H9 (cell line): ENCODE data around the gene SFRP5. TPM values are rescaled to one million over a fixed set of nuclear protein-coding genes. Genes with fewer than 3 reads are reported as not detected.

Experiments used
- DNase-seq: peaks from one replicate; pipeline ENCODE4 v3.0.0-alpha.2; 2017
- H2AFZ ChIP-seq: one replicate; pipeline ENCODE4 v1.6.1; 2013; ENCODE audit warnings: mild to moderate bottlenecking, low read length, control low read depth, moderate library complexity
- H2AK5ac ChIP-seq: 2 replicates; pipeline ENCODE4 v1.6.1; 2013; ENCODE audit warnings: low read length, control low read depth, mixed read lengths; ENCODE audit not compliant: insufficient read length
- H2BK120ac ChIP-seq: one replicate; pipeline ENCODE4 v1.6.1; 2013; ENCODE audit warnings: low read depth, mild to moderate bottlenecking, low read length, control low read depth, inconsistent platforms; ENCODE audit not compliant: poor library complexity, severe bottlenecking
- H2BK12ac ChIP-seq: 2 replicates; pipeline ENCODE4 v1.6.1; 2013; ENCODE audit warnings: low read length, control low read depth, mixed read lengths, low read depth; ENCODE audit not compliant: insufficient read length
- H2BK15ac ChIP-seq: 2 replicates; pipeline ENCODE4 v1.6.1; 2013; ENCODE audit warnings: low read depth, low read length, control low read depth
- H2BK20ac ChIP-seq: one replicate; pipeline ENCODE4 v1.6.1; 2013; ENCODE audit warnings: low read depth, mild to moderate bottlenecking, low read length, control low read depth, inconsistent platforms; ENCODE audit not compliant: poor library complexity, severe bottlenecking
- H2BK5ac ChIP-seq: 2 replicates; pipeline ENCODE4 v1.6.1; 2013; ENCODE audit warnings: low read length, control low read depth, mixed read lengths; ENCODE audit not compliant: insufficient read length
- H3K14ac ChIP-seq: 2 replicates; pipeline ENCODE4 v1.6.1; 2013; ENCODE audit warnings: low read length, control low read depth; ENCODE audit not compliant: insufficient read depth
- H3K18ac ChIP-seq: 2 replicates; pipeline ENCODE4 v1.6.1; 2013; ENCODE audit warnings: low read depth, mild to moderate bottlenecking, mixed read lengths, low read length, control low read depth; ENCODE audit not compliant: insufficient read length
- H3K23ac ChIP-seq: 2 replicates; pipeline ENCODE4 v1.6.1; 2013; ENCODE audit warnings: low read length, control low read depth, mixed read lengths, low read depth; ENCODE audit not compliant: insufficient read length
- H3K23me2 ChIP-seq: 2 replicates; pipeline ENCODE4 v1.6.1; 2013; ENCODE audit warnings: low read depth, mild to moderate bottlenecking, mixed read lengths, low read length, control low read depth; ENCODE audit not compliant: insufficient read length, poor library complexity, severe bottlenecking
- H3K27ac ChIP-seq: 2 replicates; pipeline ENCODE4 v1.5.1; 2013; ENCODE audit warnings: low read length, control low read depth, mixed read lengths, low read depth; ENCODE audit not compliant: insufficient read length
- H3K27me3 ChIP-seq: 2 replicates; pipeline ENCODE4 v1.6.1; 2013; ENCODE audit warnings: low read length, control low read depth, inconsistent platforms; ENCODE audit not compliant: insufficient read depth
- H3K4ac ChIP-seq: 2 replicates; pipeline ENCODE4 v1.6.1; 2013; ENCODE audit warnings: low read depth, mild to moderate bottlenecking, control low read depth, inconsistent platforms, low read length, moderate library complexity
- H3K4me1 ChIP-seq: 2 replicates; pipeline ENCODE4 v1.6.1; 2013; ENCODE audit warnings: low read length, control low read depth, inconsistent platforms; ENCODE audit not compliant: insufficient read depth
- H3K4me2 ChIP-seq: 2 replicates; pipeline ENCODE4 v1.6.1; 2013; ENCODE audit warnings: low read length, control low read depth, mixed read lengths; ENCODE audit not compliant: insufficient read length, insufficient read depth
- H3K56ac ChIP-seq: 2 replicates; pipeline ENCODE4 v1.6.1; 2013; ENCODE audit warnings: low read depth, mild to moderate bottlenecking, mixed read lengths, low read length, control low read depth; ENCODE audit not compliant: insufficient read length
- H3K79me1 ChIP-seq: 2 replicates; pipeline ENCODE4 v1.6.1; 2013; ENCODE audit warnings: low read depth, mild to moderate bottlenecking, moderate library complexity, low read length, control low read depth, inconsistent platforms; ENCODE audit not compliant: insufficient read depth, poor library complexity, severe bottlenecking
- H3K79me2 ChIP-seq: 2 replicates; pipeline ENCODE4 v1.6.1; 2013; ENCODE audit warnings: low read length, control low read depth, inconsistent platforms; ENCODE audit not compliant: insufficient read depth
- H3K9ac ChIP-seq: 2 replicates; pipeline ENCODE4 v1.6.1; 2013; ENCODE audit warnings: low read length, control low read depth, mixed read lengths; ENCODE audit not compliant: insufficient read length; ENCODE audit errors: extremely low read depth
- H3K9me3 ChIP-seq: one replicate; pipeline ENCODE4 v1.6.1; 2013; ENCODE audit warnings: low read depth, low read length, inconsistent platforms; ENCODE audit not compliant: control insufficient read depth
- H3T11ph ChIP-seq: one replicate; pipeline ENCODE4 v1.6.1; 2013; ENCODE audit warnings: mild to moderate bottlenecking, low read length, control low read depth, inconsistent platforms
- H4K20me1 ChIP-seq: one replicate; pipeline ENCODE4 v1.6.1; 2013; ENCODE audit not compliant: control insufficient read depth, insufficient read length, insufficient read depth
- H4K5ac ChIP-seq: 2 replicates; pipeline ENCODE4 v1.6.1; 2013; ENCODE audit warnings: low read depth, mild to moderate bottlenecking, mixed read lengths, low read length, control low read depth; ENCODE audit not compliant: insufficient read length
- H4K8ac ChIP-seq: replicated peaks from 2 replicates; pipeline ENCODE4 v1.6.1; 2013; ENCODE audit warnings: low read length, control low read depth, mixed read lengths, low read depth; ENCODE audit not compliant: insufficient read length
- H4K91ac ChIP-seq: 2 replicates; pipeline ENCODE4 v1.6.1; 2013; ENCODE audit warnings: low read depth, mild to moderate bottlenecking, moderate library complexity, mixed read lengths, low read length, control low read depth; ENCODE audit not compliant: insufficient read length
- H3K27ac Mint-ChIP-seq, 3 experiments: 2 replicates in 2 of 3; 3 replicates in 1 of 3; pipeline ENCODE4 v1.8.0; 2020 to 2021; ENCODE audit warnings: mixed read lengths in 3 of 3, mild to moderate bottlenecking in 1 of 3, moderate library complexity in 1 of 3
- H3K27me3 Mint-ChIP-seq: 2 replicates; pipeline ENCODE4 v1.8.0; 2021; ENCODE audit warnings: low read depth, mild to moderate bottlenecking, moderate library complexity, mixed read lengths
- H3K36me3 Mint-ChIP-seq, 3 experiments: 2 replicates in 2 of 3; 3 replicates in 1 of 3; pipeline ENCODE4 v1.8.0; 2020 to 2021; ENCODE audit warnings: low read depth in 3 of 3, mixed read lengths in 3 of 3; ENCODE audit not compliant: insufficient read depth in 1 of 3
- H3K4me1 Mint-ChIP-seq, 2 experiments: 2 replicates each; pipeline ENCODE4 v1.8.0; 2020; ENCODE audit warnings: mixed read lengths in 2 of 2
- H3K4me3 Mint-ChIP-seq, 2 experiments: 2 replicates in 1 of 2; 3 replicates in 1 of 2; pipeline ENCODE4 v1.8.0; 2020 to 2021; ENCODE audit warnings: mild to moderate bottlenecking in 2 of 2, mixed read lengths in 2 of 2, moderate library complexity in 1 of 2
- H3K9me3 Mint-ChIP-seq, 2 experiments: 2 replicates in 1 of 2; 3 replicates in 1 of 2; pipeline ENCODE4 v1.8.0; 2020; ENCODE audit warnings: mild to moderate bottlenecking in 2 of 2, mixed read lengths in 2 of 2, moderate library complexity in 1 of 2
- CTCF ChIP-seq: fragments of 200-600 bp; sonication (generic); conservative IDR thresholded peaks from 3 replicates; pipeline ENCODE4 v1.8.0; 2021; ENCODE audit warnings: antibody characterized with exemption, mild to moderate bottlenecking
- WGBS: extraction: QIAGEN DNeasy Blood & Tissue Kit; methylation state at CpG from one replicate; pipeline ENCODE4 v1.1.7; 2013; ENCODE audit warnings: missing lambda C conversion rate, low lambda C conversion rate, mixed read lengths; ENCODE audit not compliant: insufficient read length; ENCODE audit errors: extremely low coverage; 5-methylcytosine and 5-hydroxymethylcytosine counted together
- total RNA-seq: library from RNA; stranded (reverse); gene quantifications from 2 replicates; pipeline ENCODE4 v1.2.1, GENCODE V29; 2021

SFRP5 gene
- total RNA-seq, 1 experiment from 2014 or later, result 1.7 TPM

- no peak overlapping the region for H3K27ac Mint-ChIP-seq
- Histone ChIP-seq H3K4me2 (no peak overlapping the region), H3T11ph (no peak overlapping the region), H2BK15ac (no peak overlapping the region), H4K5ac (no peak overlapping the region), H3K4ac (no peak overlapping the region), H3K9ac (no peak overlapping the region), H3K79me2 (no peaks in the 10 kb centered on the region), H2BK5ac (no peak overlapping the region), H3K14ac (no peak overlapping the region), H2BK12ac (no peak overlapping the region), H4K20me1 (no peaks in the 10 kb centered on the region), H3K4me1 (peaks cover 1% of the 10 kb centered on the region; the same call in 1 of the 2 replicates), H3K23ac (no peak overlapping the region), H2AK5ac (no peak overlapping the region), H4K8ac (no peak overlapping the region), H3K18ac (no peak overlapping the region), H3K23me2 (no peaks in the 10 kb centered on the region), H2BK120ac (no peak overlapping the region), H3K56ac (no peak overlapping the region), H3K27me3 (no peaks in the 10 kb centered on the region), H2BK20ac (no peak overlapping the region), H3K9me3 (no peaks in the 10 kb centered on the region), H4K91ac (no peak overlapping the region), H2AFZ (no peak overlapping the region), H3K79me1 (no peaks in the 10 kb centered on the region), H3K27ac (no peak overlapping the region)
- no peaks in the 10 kb centered on the region for H3K36me3 Mint-ChIP-seq
- H3K4me3 Mint-ChIP-seq, result no peak overlapping the region
- peaks cover 23 to 38% of the 10 kb centered on the region in 2 experiments for H3K4me1 Mint-ChIP-seq
- peaks cover 3% of the 10 kb centered on the region; the same call in 1 of the 2 replicates for H3K27me3 Mint-ChIP-seq
- no peak for DNase-seq
- no peak for TF ChIP-seq CTCF
- no peaks in the 10 kb centered on the region for H3K9me3 Mint-ChIP-seq
- WGBS, result no CpG with 5 or more reads among the region's 7 CpGs
Measured at GRCh38 chr10:97780841-97781617, 9.2 kb upstream of the SFRP5 start.
